ENCODE data around the gene ENPEP. TPM values are rescaled to one million over a fixed set of nuclear protein-coding genes. Genes with fewer than 3 reads are reported as not detected.

The ENPEP gene
- total RNA-seq, 1 experiment from 2014 or later = 16.5 TPM

DNA sequence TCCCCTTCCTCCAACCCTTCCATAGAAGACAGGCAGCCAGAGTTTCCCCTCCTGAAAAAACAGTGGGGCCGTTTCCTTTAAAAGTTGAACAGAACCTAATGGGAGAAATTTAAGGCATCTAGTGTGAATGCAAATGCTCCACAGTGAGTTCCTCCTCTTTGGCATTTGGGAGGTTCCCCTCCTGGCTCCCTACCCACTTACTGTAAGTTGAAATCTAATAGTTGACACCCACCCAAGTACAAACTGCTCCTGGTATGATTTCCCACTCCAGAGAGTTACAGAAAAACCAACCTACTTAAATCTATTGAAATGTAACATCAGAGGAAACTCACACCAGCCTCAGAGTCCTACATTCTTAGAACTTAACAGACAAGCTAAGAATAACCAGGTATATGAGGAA, 17.6 kb downstream of the ENPEP start:
- Histone ChIP-seq H3K27ac (no peak overlapping the region), H3K4me1 (replicated peaks) (no peaks in the 10 kb centered on the region), H3K4me3 (no peak overlapping the region), H3K27me3 (replicated peaks) (no peaks in the 10 kb centered on the region), H3K36me3 (no peaks in the 10 kb centered on the region; the same call in 1 of the 2 replicates), H3K9me3 (replicated peaks) (no peaks in the 10 kb centered on the region)
- DNase-seq (ENCODE audit: low read depth in 1 of 2, low spot score in 2 of 2) = no peak

DNA sequence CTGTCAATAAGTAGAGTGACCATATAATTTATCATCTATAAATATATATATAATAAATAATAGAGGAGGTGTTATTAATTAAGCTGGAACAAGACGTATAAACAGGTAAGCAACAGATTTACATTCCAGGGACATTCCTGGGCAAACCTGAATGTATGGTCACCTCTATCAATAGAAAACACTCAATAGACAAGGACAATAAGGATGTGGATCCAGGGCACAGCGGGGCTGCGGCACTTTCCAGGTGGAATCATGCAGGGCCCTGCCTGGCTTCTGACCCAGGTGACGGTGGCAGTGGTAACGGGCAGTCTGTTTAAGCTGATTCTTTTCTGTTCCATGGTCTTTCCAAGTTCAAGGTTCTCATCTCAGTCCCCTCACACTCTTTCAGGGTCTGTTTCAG, 22.5 kb downstream of the ENPEP start:
- Histone ChIP-seq H3K36me3 (no peaks in the 10 kb centered on the region; the same call in none of the 2 replicates), H3K9me3 (replicated peaks) (no peaks in the 10 kb centered on the region), H3K4me3 (no peak overlapping the region)

DNA sequence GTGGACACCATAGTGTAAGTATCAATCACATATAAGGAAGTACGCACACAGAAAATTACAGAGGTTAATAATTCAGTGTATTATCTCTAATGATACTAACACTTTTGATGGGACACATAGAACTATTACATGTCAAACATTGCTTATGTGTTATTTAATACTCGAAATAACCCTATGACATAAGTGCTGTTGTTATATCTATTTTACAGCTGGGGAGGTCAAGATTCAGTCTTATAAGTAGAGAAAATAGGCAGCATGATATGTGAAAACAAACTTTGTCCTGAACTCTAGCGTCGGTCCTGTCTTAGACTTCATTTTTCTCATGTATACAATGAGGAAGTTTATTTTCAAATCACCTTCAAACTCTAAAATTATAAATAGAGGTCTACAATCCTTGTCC, 23.2 kb downstream of the ENPEP start:
- Histone ChIP-seq H3K27ac (no peak overlapping the region), H3K27me3 (replicated peaks) (no peaks in the 10 kb centered on the region), H3K4me3 (no peak overlapping the region), H3K9me3 (replicated peaks) (no peaks in the 10 kb centered on the region), H3K4me1 (replicated peaks) (peaks cover 12% of the 10 kb centered on the region), H3K36me3 (no peaks in the 10 kb centered on the region; the same call in 1 of the 2 replicates)
- DNase-seq (ENCODE audit: low read depth in 1 of 2, low spot score in 2 of 2) = no peak

More for the DNA sequence above, 22.5 kb downstream of the ENPEP start:
- Histone ChIP-seq H3K27me3 (replicated peaks) (no peaks in the 10 kb centered on the region), H3K4me1 (replicated peaks) (peaks cover 8% of the 10 kb centered on the region), H3K27ac (no peak overlapping the region)
- no peak for DNase-seq (ENCODE audit: low read depth in 1 of 2, low spot score in 2 of 2)

DNA sequence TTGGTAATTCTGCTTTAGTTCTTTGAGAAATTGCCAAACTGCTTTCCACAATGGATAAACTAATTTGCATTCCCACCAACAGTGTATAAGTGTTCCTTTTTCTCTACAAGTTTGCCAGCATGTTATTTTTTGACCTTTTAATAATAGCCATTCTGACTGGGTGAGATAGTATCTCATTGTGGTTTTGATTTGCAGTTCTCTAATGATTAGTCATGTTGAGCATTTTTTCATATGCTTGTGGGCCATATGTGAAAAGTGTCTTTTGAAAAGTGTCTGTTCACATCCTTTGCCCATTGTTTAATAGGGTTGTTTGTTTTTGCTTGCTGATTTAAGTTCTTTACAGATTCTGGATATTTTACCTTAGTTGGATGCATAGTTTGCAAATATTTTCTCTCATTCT, 25.9 kb downstream of the ENPEP start:
- Histone ChIP-seq H3K4me3 (no peak overlapping the region), H3K27ac (no peak overlapping the region), H3K27me3 (replicated peaks) (no peaks in the 10 kb centered on the region), H3K4me1 (replicated peaks) (peaks cover 12% of the 10 kb centered on the region), H3K36me3 (no peaks in the 10 kb centered on the region; the same call in 1 of the 2 replicates), H3K9me3 (replicated peaks) (no peaks in the 10 kb centered on the region)
- DNase-seq (ENCODE audit: low read depth in 1 of 2, low spot score in 2 of 2) = no peak

DNA sequence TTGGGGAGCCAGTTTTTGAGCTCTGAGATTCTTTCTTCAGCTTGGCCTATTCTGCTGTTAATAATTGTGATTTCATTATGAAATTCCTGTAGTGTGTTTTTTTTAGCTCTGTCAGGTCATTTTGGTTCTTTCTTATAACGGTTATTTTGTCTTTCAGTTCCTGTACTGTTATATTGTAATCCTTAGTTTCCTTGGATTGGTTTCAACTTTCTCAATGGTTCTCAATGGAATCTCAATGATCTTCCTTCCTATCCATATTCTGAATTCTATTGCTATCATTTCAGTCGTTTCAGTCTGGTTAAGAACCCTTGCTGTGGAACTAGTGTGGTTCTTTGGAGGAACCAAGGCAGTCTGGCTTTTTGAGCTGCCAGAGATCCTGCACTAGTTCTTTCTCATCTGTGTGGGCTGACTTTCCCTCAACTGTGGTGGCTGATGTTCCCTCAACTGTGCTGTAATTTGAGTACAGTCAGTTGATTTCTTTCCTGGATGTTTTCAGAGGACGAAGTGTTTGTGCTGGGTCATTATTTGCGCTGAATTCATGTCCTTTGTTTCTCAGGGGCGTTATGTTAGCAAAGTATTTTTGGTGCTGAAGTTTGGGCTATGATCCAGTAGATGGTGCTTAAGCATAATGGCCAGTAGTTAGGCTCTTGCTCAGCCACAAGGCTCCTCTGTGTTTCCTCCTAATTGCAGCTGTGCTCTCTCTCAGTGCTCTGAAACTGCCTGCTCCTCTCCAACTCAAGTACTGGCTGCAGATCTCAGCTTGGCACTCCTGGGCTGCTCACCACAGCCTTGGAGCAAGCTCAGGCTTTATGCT, 27.5 kb downstream of the ENPEP start:
- H3K9me3 ChIP-seq (replicated peaks) = no peaks in the 10 kb centered on the region
- no peaks in the 10 kb centered on the region for H3K27me3 ChIP-seq (replicated peaks)
- H3K4me1 ChIP-seq (replicated peaks) = peaks cover 12% of the 10 kb centered on the region
- H3K36me3 ChIP-seq = no peaks in the 10 kb centered on the region; the same call in 1 of the 2 replicates
- DNase-seq (ENCODE audit: low read depth in 1 of 2, low spot score in 2 of 2) = no peak
- H3K27ac ChIP-seq = no peak overlapping the region
- no peak overlapping the region for H3K4me3 ChIP-seq

DNA sequence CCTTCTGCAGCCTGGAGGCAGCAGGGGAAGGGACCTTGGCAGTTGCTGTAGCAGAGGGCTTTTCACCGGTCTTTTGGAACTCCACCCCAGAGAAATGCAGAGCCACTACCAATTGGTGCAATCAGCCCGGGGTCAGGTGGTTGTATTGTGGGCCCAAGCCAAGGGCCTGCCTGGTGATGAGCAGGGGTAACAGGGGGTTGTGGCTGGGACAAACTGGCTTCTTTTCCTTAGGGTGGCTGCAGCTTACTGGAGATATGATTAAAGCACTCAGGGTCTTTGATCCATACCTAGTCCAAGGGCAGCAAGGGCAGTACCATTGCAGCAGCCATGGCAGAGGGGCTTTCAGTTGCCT, 28.1 kb downstream of the ENPEP start:
- DNase-seq (ENCODE audit: low read depth in 1 of 2, low spot score in 2 of 2) = no peak
- peaks cover 12% of the 10 kb centered on the region for H3K4me1 ChIP-seq (replicated peaks)

DNA sequence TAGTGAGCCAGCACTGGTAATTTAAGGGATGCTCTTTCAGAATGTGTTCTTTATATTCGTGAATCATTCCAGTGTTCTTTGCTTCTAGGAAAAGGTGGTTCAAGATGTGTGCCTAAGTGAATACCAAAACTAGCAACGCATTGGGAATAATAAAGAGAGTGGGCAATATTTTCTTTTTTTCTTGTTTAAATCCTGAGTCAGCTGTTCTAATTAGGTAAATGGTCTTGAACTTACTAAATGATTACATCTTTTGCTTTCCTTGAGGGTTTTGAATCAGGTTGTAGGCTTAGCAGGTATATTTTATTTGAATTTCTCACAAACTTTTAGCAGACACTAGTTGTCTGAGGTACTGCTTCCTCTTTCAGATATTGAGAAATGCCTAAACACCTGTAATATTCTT, 29.5 kb downstream of the ENPEP start:
- no peak for DNase-seq (ENCODE audit: low read depth in 1 of 2, low spot score in 2 of 2)
- Histone ChIP-seq H3K9me3 (replicated peaks) (no peaks in the 10 kb centered on the region), H3K4me3 (no peak overlapping the region), H3K27ac (no peak overlapping the region), H3K4me1 (replicated peaks) (peaks cover 12% of the 10 kb centered on the region), H3K27me3 (replicated peaks) (no peaks in the 10 kb centered on the region), H3K36me3 (peaks cover 4% of the 10 kb centered on the region)

More for the DNA sequence above, 28.1 kb downstream of the ENPEP start:
- Histone ChIP-seq H3K4me3 (no peak overlapping the region), H3K27me3 (replicated peaks) (no peaks in the 10 kb centered on the region), H3K9me3 (replicated peaks) (no peaks in the 10 kb centered on the region), H3K36me3 (no peaks in the 10 kb centered on the region; the same call in 1 of the 2 replicates), H3K27ac (no peak overlapping the region)

DNA sequence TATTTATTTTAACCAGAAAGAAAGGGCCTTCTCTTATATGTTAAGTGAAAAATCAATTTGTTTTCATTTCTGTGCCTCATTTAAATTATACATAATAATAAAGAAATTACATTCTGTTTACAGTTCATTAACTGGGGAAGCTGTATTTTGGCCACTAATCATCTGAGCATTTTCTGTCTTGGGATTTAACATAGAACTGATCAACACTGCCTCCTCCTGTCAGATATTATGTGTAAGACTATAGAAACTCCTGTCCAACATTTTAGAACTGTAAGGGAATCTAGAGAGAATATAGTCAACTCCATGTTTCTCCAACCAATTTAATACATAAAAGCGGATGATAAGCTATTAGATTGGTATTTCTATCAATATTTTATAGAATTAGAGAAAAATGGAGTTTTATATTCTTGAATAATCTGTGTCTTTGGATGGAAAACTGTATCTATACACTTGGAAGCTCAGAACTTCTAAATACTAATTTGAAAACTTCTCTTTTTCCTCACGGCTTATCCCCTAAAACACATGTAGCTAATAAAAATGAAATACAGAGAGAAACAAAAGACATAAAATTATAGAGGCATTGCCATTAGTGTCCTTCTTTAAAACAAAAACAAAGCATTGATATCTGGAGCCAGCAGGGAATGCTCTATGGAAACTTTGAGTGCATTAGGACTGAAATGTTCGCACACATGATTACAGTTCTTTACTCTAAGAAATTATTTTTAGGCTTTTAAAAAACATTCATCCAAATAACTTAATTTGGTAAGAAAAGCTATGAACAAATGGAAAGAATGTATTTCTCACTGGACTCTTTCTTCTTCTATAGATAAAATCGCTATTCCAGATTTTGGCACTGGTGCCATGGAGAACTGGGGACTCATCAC, 33.1 kb downstream of the ENPEP start:
- Histone ChIP-seq H3K4me1 (replicated peaks) (no peaks in the 10 kb centered on the region), H3K4me3 (no peak overlapping the region), H3K36me3 (peaks cover 4% of the 10 kb centered on the region; the same call in 1 of the 2 replicates), H3K27me3 (replicated peaks) (no peaks in the 10 kb centered on the region), H3K9me3 (replicated peaks) (no peaks in the 10 kb centered on the region), H3K27ac (no peak overlapping the region)
- no peak for DNase-seq (ENCODE audit: low read depth in 1 of 2, low spot score in 2 of 2)

DNA sequence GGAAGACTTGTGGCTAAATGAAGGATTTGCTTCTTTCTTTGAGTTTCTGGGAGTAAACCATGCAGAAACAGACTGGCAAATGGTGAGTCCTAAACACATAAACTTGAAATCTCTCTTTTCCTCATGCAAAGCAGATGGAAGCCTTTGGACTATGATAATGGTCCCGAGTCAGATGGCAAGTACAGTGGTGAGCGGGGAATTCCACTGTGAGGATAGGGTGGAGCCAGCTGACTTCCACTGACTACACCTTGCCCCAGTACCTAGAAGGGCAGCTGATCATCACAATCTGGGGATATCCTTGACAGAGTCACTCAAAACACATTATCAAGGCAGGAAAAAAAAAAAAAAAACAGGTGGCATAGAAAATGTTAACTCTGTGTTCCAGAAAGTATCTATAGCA, 34.3 kb downstream of the ENPEP start:
- no peak for DNase-seq (ENCODE audit: low read depth in 1 of 2, low spot score in 2 of 2)
- no peaks in the 10 kb centered on the region for H3K27me3 ChIP-seq (replicated peaks)
- peaks cover 3% of the 10 kb centered on the region for H3K4me1 ChIP-seq (replicated peaks)
- H3K27ac ChIP-seq = no peak overlapping the region
- no peaks in the 10 kb centered on the region for H3K9me3 ChIP-seq (replicated peaks)
- H3K4me3 ChIP-seq = no peak overlapping the region
- H3K36me3 ChIP-seq = peaks cover 4% of the 10 kb centered on the region; the same call in 1 of the 2 replicates

DNA sequence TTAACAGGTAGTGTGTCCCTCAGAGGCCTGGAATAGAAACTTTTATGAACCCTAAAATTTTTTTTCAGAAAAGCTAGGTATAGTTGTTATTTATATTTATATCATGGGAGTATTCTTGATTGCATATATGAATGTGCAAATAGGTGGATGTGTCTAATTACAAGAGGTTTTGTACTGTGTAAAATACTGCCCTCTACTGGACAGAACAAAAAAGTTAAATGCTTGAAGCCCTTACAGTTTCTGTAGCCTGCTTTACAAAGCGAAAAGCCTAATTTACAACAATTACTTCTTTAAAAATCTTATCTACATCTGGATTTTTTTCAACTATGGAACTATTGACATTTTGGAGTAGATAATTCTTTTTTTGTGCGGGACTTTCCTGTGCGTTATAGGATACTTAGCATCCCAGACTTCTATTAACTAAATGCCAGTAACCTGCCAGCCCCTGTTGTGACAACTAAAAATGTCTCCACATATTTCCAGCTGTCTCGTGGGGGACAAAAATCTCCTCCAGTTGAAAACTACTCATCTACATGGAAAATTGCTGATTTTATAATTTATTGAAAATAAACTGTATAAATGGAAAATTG, 35.1 kb downstream of the ENPEP start:
- Histone ChIP-seq H3K27ac (no peak overlapping the region), H3K27me3 (replicated peaks) (no peaks in the 10 kb centered on the region), H3K36me3 (peaks cover 4% of the 10 kb centered on the region; the same call in 1 of the 2 replicates), H3K4me1 (replicated peaks) (peaks cover 9% of the 10 kb centered on the region), H3K4me3 (no peak overlapping the region), H3K9me3 (replicated peaks) (no peaks in the 10 kb centered on the region)
- DNase-seq (ENCODE audit: low read depth in 1 of 2, low spot score in 2 of 2) = peak in 1 of 2 experiments; percentile 32

DNA sequence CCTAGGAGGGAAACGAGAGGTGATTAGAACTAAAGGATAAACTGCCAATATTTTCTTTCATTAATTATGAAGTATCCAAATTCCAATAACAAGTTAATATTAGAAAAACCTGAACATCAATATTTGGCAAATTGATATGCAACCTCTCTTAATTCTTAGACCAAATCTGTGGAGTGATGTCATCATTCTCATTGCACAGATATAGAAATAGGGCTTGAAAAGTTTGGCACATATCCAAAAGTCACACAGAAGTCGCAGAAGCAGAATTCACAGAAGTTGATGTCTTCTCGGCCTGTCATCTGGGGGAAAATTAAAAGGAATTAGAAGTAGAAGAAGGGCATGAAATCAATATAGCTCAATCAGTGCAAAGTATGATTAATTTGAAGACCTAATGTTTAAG, 36.9 kb downstream of the ENPEP start:
- Histone ChIP-seq H3K36me3 (peaks cover 4% of the 10 kb centered on the region; the same call in 1 of the 2 replicates), H3K4me1 (replicated peaks) (peaks cover 9% of the 10 kb centered on the region), H3K4me3 (no peak overlapping the region), H3K27ac (no peak overlapping the region), H3K27me3 (replicated peaks) (no peaks in the 10 kb centered on the region), H3K9me3 (replicated peaks) (no peaks in the 10 kb centered on the region)
- DNase-seq (ENCODE audit: low read depth in 1 of 2, low spot score in 2 of 2) = no peak

DNA sequence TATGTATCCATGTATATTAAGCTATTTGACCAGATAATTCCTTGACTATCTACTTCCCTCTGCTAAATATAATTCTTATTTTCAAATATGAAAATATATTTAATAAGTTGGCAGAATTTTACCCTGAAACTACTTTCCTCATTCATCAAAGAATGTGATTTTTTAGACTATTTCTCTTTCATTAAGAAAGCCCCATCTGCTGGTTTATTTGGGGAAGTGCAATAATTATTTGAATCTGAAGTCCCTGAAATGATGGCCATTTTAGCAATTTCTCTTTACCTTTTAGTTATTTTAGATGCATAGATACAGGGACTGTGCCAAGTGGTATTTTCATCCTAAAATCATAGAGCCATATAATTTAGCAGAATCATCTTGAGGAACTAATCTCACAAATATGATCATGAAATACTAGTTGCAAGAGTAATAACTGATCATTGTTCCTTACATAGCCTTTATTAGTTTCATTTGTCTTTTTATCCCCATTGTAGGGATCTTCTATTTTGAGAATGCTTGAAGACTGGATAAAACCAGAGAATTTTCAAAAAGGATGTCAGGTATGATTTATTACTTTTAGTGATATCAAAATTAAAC, 39.0 kb downstream of the ENPEP start:
- H3K4me1 ChIP-seq (replicated peaks) = peaks cover 9% of the 10 kb centered on the region
- H3K27me3 ChIP-seq (replicated peaks) = no peaks in the 10 kb centered on the region
- no peak overlapping the region for H3K27ac ChIP-seq
- DNase-seq (ENCODE audit: low read depth in 1 of 2, low spot score in 2 of 2) = peak in 1 of 2 experiments; percentile 59
- H3K9me3 ChIP-seq (replicated peaks) = no peaks in the 10 kb centered on the region
- no peak overlapping the region for H3K4me3 ChIP-seq
- H3K36me3 ChIP-seq = peaks cover under 1% of the 10 kb centered on the region; the same call in 1 of the 2 replicates

DNA sequence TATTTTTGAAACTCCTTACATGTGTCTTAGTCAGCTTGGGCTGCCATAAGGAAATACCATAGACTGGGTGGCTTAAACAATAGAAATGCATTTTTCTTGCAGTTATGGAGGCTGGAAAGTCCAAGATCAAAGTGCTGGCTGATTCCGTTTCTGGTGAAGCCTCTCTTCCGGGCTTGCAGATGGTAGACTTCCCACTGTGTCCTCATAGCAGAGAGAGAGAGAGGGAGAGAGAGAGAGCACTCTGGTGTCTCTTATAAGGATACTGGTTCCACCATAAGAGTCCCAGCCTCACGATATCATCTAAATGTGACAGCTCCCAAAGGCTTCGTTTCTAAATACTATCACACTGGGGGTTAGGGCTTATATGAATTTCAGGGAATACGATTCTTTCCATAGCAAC, 39.7 kb downstream of the ENPEP start:
- no peaks in the 10 kb centered on the region; the same call in 1 of the 2 replicates for H3K36me3 ChIP-seq
- peaks cover 9% of the 10 kb centered on the region for H3K4me1 ChIP-seq (replicated peaks)
- peak in 1 of 2 experiments; percentile 66 for DNase-seq (ENCODE audit: low read depth in 1 of 2, low spot score in 2 of 2)
- peak overlapping the region; percentile 56 for H3K27ac ChIP-seq
- H3K9me3 ChIP-seq (replicated peaks) = no peaks in the 10 kb centered on the region
- H3K4me3 ChIP-seq = peak overlapping the region; percentile 50
- H3K27me3 ChIP-seq (replicated peaks) = no peaks in the 10 kb centered on the region

Data from SJSA1 (cell line).